Naive B cell (primary cell): Measurements from ENCODE around the gene C11orf86. TPM values are rescaled to one million over a fixed set of nuclear protein-coding genes. Genes with fewer than 3 reads are reported as not detected.

Experiments used
- ATAC-seq, 2 donors: fragments of 150-1000 bp; cut with Tn5 transposase; 2 replicates each; pipeline ENCODE4 v1.10.0; 2021; ENCODE audit warnings: low read depth in 2 of 2, mild to moderate bottlenecking in 2 of 2, moderate library complexity in 2 of 2
- DNase-seq: peaks from one replicate; pipeline ENCODE4 v3.0.0; 2022
- H3K27ac Mint-ChIP-seq, 6 donors: one replicate each; pipeline ENCODE4 v1.8.0; 2020 to 2022; ENCODE audit warnings: mild to moderate bottlenecking in 6 of 6, mixed read lengths in 6 of 6, moderate library complexity in 5 of 6, inconsistent platforms in 2 of 6
- H3K27me3 Mint-ChIP-seq, 3 donors: one replicate each; pipeline ENCODE4 v1.8.0; 2021 to 2022; ENCODE audit warnings: mixed read lengths in 3 of 3, mild to moderate bottlenecking in 1 of 3
- H3K36me3 Mint-ChIP-seq, 2 donors: one replicate each; pipeline ENCODE4 v1.8.0; 2020 to 2022; ENCODE audit warnings: mixed read lengths in 2 of 2, inconsistent platforms in 1 of 2, mild to moderate bottlenecking in 1 of 2
- H3K4me1 Mint-ChIP-seq, 3 donors: one replicate each; pipeline ENCODE4 v1.8.0; 2020 to 2022; ENCODE audit warnings: mixed read lengths in 3 of 3, inconsistent platforms in 1 of 3, mild to moderate bottlenecking in 1 of 3, moderate library complexity in 1 of 3
- H3K4me3 Mint-ChIP-seq, 8 donors: one replicate each; pipeline ENCODE4 v1.8.0; 2020 to 2022; ENCODE audit warnings: mild to moderate bottlenecking in 8 of 8, mixed read lengths in 8 of 8, moderate library complexity in 8 of 8, inconsistent platforms in 2 of 8
- H3K9me3 Mint-ChIP-seq, 7 donors: one replicate each; pipeline ENCODE4 v1.8.0; 2020 to 2022; ENCODE audit warnings: mixed read lengths in 7 of 7, mild to moderate bottlenecking in 5 of 7, inconsistent platforms in 2 of 7, moderate library complexity in 1 of 7
- polyA plus RNA-seq, 6 donors: library from polyadenylated mRNA; unstranded; fragments of 300-500 nt; fragmentation: Illumina TruSeq; gene quantifications; one replicate each; pipeline ENCODE4 v1.2.3, GENCODE V29; 2021; ENCODE audit warnings: low read depth in 6 of 6

The C11orf86 gene
- polyA plus RNA-seq, 6 donors from 2014 or later: not detected

- DNase-seq (peak; percentile 32), ATAC-seq (peak; percentile 36 to 70)
- no peaks in the 10 kb centered on the region for H3K9me3 Mint-ChIP-seq
- peaks cover 62 to 82% (median 73%) of the 10 kb centered on the region in 3 donors for H3K27me3 Mint-ChIP-seq
- peak overlapping the region in 6 of 8 donors; percentile 34 to 84 (median 50) for H3K4me3 Mint-ChIP-seq
- H3K4me1 Mint-ChIP-seq: peaks cover 19 to 38% (median 20%) of the 10 kb centered on the region in 3 donors
- H3K36me3 Mint-ChIP-seq: peaks cover 0 to 7% of the 10 kb centered on the region in 2 donors
- H3K27ac Mint-ChIP-seq: peak overlapping the region in 1 of 6 donors; percentile 73
Observed at GRCh38 chr11:67024410-67024809, 49.3 kb downstream of the C11orf86 start.

- H3K9me3 Mint-ChIP-seq: no peaks in the 10 kb centered on the region
- peaks cover 60 to 84% (median 71%) of the 10 kb centered on the region in 3 donors for H3K27me3 Mint-ChIP-seq
- DNase-seq: no peak
- no peak overlapping the region for H3K27ac Mint-ChIP-seq
- H3K4me3 Mint-ChIP-seq: peak overlapping the region in 4 of 8 donors; percentile 34 to 73 (median 42)
- H3K4me1 Mint-ChIP-seq: peaks cover 19 to 38% (median 20%) of the 10 kb centered on the region in 3 donors
- peaks cover 0 to 7% of the 10 kb centered on the region in 2 donors for H3K36me3 Mint-ChIP-seq
- no peak for ATAC-seq
Observed at GRCh38 chr11:67024966-67025365, 49.9 kb downstream of the C11orf86 start.

GRCh38 chr11:67025750-67026149, 50.6 kb downstream of the C11orf86 start:
- H3K27me3 Mint-ChIP-seq: peaks cover 54 to 87% (median 70%) of the 10 kb centered on the region in 3 donors
- ATAC-seq (no peak), DNase-seq (no peak)
- H3K27ac Mint-ChIP-seq: peak overlapping the region in 1 of 6 donors; percentile 40
- H3K36me3 Mint-ChIP-seq: peaks cover 0 to 7% of the 10 kb centered on the region in 2 donors
- H3K4me3 Mint-ChIP-seq: no peak overlapping the region
- H3K4me1 Mint-ChIP-seq: peaks cover 19 to 39% (median 20%) of the 10 kb centered on the region in 3 donors
- H3K9me3 Mint-ChIP-seq: no peaks in the 10 kb centered on the region

Other genes with a start within 250 kb of the C11orf86 start
- 1 to 10 TPM in 1 of 6 donors, under 1 TPM in 2, not detected in 3; 0.52 to 1.2 (median 0.60) TPM for gene SPTBN2, start 246.1 kb upstream of the C11orf86 start, polyA plus RNA-seq
- gene RCE1, start 131.9 kb upstream of the C11orf86 start, polyA plus RNA-seq: 10 to 100 TPM; 16.3 to 31.9 (median 19.3) TPM
- 1 to 10 TPM in 2 of 6 donors, under 1 TPM in 4; 0.19 to 1.7 (median 0.70) TPM for gene LRFN4, start 118.2 kb upstream of the C11orf86 start, polyA plus RNA-seq
- 1 to 10 TPM in 5 of 6 donors, under 1 TPM in 1; 0.96 to 4.2 (median 1.7) TPM for gene PC, start 16.9 kb upstream of the C11orf86 start, polyA plus RNA-seq
- gene SYT12, start 47.8 kb downstream of the C11orf86 start, polyA plus RNA-seq: not detected
- gene RHOD, start 81.5 kb downstream of the C11orf86 start, polyA plus RNA-seq: 1 to 10 TPM in 2 of 6 donors, under 1 TPM in 4; 0.71 to 2.6 (median 0.97) TPM
- 10 to 100 TPM in 5 of 6 donors, 1 to 10 TPM in 1; 3.6 to 26.3 (median 14.9) TPM for gene KDM2A, start 144.0 kb downstream of the C11orf86 start, polyA plus RNA-seq